GM21528 (cell line): ENCODE results near the gene ZBTB21.

Experiments
- ATAC-seq: cut with Tn5 transposase; IDR thresholded peaks from one replicate; pipeline ENCODE4 v1.9.1; 2021; ENCODE audit warnings: mild to moderate bottlenecking, moderate library complexity; ENCODE audit not compliant: unreplicated experiment, low FRiP score

Gene ZBTB21

DNA sequence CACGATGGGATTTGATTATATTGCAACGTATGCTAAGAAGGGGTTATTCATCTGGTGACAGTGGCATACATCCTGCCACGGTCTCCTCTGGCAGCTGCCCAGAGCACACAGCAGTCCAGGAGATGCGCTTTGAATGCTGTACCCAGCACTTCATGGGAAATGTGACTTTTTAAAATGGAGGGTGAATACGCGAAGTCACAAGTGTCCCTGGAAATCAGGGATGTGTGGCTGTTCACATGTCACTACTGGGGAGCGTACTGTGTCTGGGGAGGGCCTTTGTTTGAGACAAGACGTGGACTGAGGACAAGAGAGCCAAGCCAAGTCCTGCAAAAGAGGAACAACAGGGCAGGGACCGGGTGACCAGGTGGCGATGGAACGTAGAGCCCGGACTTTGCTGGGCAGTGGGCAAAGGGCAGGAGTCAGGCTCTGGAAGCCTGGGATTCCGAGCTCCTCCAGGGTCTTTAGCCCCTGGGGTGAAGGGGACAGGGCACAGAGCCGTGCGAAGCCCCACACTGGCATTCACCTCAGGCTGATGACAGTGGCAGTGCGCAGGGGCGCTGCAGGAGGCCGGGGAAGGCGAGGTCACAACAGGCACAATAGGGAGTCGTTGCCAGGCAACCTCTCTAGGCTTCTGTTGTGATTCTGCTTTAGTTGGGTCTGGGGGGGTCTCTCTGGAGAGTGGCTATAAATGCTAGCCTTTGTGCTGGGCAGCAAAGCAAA lies 11.4 kb upstream of the ZBTB21 start:
- ATAC-seq, result no peak

DNA sequence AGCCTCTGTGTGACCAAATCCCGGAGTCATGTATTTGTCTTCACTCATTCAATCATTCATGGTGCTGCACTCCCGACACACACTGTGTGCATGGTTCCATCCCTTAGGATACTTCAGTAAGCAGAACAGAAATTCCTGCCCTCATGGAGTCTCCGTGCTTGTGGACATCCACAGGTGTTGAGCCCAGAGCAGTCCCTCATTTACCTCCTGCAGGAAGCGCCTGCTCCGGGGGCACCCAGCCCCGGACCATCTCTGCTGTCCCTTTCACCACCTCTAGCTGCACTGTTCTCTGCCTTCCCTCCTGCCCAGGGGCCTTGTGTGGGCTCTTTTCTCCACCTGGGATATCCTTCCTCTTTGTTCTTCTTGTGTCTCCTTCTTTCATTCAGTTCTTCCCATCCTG lies 9.5 kb upstream of the ZBTB21 start:
- no peak for ATAC-seq

DNA sequence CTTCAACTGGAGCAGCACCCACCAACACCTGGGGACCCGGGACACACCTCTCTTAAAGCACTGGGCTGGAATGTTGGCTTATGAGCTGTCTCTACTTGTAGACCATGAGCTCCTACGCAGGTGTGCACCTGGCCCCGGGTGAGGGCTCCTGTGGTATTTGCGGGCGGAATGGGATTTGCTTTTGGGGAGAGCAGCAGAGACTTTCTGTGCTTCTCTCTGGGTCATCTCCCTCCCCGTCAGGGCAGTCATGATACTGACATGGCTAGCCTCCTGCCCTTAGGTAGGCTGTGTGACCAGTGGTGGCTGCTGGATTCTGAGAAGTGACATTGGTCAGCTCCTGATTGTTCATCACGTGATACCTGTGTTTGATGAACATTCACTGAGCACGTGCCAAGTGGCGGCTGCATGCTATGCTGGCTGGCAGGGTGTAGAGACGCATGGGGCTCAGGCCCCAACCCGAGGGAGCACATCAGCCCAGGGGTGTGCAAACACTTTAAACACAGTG lies 9.0 kb upstream of the ZBTB21 start:
- no peak for ATAC-seq

DNA sequence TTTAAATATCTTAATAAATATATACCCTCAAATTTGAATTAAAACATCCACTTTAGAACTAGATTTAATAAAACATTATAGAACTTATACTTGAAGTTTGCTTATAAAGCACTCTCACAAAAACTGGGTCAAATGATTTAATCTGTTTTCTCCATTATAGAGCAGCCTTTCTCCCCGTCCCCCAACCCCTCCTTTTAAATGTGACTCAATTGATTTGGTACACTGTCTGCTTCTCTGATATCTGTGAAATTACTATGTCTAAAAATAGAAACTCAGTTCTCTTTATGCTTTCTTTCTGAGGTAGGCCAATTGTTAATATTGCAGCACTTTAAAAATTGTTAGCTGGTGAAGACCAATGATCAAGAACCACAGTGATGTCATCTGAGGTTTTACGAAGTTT lies 6.9 kb upstream of the ZBTB21 start:
- ATAC-seq, result no peak

DNA sequence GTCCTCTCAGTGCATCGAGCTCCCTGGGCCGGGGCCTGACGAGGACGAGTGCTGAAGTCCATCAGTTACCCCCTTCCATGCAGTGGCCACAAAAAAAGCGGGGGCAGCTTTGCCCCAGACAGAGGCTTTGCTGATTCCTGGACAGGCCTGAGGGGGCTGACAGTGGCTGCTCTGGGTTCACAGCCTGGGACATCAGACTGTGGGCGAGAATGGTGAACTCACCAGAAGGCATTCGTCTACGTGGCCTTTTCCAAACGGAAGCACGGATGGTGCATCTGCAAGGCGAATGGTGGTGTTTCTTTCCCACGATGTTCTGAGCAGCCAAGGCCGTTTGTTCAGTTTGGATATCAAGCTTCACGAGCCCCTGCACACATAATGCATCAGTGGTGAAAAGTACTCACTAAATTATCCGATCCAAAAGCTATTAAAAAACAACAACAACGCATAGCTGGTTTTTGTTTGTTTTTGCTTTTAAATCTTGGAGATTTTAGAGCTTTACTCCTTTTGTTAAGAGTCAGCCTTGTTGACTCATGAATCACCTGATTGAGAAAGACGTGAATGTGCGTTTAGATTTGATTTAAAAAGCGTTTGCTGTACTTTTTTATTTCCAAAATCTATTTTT lies 6.3 kb upstream of the ZBTB21 start:
- ATAC-seq, result no peak

DNA sequence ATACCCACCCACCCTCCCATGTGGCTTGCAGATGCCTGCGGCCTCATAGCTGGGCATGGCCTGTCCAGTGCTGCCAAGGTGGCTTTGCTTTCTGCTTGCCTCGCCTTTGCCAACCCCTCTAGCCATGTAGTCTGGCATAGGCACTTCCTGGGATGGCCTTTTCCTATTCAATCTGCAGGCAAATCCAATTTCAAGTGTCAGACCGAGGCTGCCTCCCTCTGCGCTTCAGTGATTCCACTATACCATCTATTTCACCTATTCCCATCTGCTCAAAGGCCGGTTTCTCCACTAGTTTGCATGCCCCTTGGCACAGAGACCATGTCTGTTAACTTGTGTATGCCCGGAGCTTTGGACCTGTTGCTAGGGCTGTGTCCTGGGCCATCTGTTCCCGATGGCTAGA lies 3.8 kb upstream of the ZBTB21 start:
- ATAC-seq, result no peak

DNA sequence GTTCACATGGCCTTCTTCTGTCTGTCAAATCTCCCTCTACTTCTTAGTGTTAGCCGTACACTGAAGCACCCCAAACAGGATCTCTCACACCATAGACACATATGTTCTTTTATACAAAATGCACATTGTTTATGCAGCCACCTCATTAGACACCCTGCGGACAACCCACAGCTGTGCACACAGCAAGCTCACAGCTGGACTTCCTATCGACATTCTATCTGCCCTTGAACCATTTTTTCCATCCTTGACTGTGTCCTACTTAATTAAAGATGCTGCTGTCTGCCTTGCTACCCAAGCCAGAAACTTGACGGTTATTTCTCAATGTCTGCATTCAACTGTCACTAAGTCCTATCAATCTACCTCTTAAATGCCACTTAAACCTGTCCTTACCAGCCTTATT lies 3.2 kb upstream of the ZBTB21 start:
- no peak for ATAC-seq

DNA sequence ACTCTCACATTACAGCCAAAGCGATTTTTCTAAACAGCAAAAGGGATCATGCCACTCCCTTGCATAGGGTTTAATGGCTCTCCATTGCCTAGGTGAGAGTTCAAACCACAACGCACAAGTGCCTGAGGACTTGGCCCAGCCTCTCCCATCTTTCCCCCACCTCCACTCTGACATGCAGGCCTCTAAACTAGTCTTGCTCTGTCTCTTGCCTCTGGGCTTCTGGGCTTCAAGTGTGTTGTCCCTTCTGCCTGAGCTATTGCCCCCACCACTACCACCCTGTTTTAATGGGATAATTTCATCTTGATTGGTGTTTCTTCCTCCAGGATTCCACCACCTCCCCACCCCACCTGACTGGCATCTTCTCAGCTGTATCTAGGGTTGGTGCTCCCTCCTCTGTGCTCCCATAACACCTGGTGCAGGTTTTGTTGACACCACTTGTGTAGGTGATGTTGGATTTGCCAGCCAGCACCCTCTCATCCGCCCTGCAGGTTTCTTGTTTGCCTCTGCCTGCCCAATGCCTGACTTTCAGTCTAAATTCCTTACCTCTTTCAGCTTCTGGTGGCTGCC lies 2.7 kb upstream of the ZBTB21 start:
- no peak for ATAC-seq

DNA sequence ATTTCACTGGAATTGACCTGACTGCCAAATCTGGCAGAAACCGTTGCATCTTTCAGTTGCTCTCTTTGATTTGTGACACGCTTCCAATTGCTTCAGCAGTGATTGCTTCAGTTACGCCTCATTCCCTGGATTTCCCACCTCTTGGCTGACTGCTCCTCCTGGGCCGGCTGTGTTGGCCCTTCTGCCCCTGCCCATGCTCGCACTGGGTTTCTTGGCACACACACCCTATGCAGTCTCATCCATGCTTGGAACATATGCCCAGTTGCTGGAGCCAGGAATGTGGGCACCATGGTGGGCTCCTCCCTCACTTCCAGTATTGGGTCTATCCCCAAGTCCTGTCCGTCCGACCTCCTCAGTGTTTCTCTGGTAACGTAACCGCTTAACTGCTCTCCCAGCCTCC lies 2.2 kb upstream of the ZBTB21 start:
- ATAC-seq, result no peak

DNA sequence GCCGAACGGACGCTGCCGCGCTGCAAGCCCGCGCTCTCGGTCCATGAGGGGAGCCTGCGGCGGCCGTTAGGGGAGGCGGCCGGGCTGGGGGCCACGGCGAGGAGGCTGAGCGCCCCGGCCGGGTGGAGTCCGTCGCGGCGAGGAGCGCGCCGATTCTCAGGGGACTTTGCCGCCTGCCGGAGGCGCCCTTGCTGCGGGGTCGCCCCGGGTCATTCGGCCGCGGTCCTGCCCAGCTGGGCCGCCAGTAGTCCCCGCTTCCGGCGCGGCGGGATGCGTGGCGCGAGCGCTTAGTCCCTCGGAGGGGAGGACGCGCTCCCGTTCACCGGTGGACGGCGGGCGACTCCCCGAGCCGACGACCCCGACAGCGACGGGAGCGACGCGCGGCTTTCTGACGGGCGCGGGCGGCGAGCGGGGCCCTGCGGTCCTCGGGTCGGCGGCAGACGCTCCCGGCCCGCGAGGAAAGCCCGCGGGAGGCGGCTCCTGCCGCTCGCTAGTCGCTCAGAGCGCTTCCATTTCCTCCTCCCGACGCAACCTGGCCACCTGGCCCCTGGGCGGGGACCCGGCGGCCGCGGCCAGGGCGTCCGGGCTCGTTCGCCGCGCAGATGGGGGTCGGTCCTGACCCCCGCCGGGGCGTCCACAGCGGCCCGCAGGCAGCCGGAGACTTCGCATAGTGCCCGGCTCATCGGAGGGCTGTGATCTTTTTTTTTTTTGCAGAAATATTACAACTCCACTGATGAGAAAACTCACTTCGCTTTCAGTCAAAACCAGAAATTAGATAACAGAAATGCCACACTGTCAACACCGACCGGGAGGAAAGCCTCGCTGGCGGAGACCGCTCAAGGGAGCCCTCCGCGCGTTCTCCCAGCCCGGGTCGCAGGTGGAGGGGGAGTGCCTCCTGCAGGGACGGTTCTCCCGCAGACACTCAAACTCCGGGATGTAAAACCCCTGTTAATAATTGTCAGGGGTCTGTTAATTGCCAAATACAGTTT lies 641 bp upstream of the ZBTB21 start:
- peak; percentile 19 for ATAC-seq

DNA sequence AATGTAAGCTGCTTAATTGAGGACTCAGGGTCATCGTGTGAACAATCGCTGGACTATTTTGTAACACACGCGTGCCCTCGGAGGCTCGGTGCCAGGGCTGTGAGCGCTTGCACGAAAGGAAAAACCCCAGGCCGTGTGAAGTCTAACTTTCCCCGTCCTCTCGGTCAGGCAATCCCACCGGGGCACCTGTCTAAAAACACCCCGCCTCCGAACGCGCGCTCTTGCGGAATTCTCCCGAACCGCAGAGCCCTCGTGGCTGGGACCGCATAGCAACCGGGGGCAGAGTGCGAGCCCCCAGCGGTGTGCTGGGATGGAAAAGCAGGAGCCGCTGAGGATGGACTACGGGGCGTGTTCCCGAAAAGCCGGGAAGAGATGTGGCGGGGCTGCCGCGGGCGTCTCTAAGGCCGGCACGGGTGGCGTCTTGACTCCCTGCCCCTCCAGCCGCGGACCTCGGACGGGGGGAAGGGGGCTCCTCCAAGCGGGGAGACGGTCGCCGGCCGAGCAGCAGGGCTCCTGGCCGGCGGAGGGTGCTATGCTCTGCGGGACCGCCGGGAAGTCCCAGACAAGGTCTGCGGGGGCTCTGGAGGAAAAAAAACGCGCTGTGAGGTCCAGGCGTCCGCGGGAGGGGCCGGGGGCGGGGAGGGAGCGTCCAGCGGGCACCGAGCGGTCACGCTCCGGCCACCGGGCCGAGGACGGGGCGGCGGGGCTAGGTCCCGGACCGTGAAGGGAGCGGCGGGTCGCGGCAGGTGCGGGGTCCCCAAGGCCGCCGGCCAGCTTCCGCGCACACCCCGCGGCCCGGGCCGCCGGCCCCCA lies 936 bp downstream of the ZBTB21 start:
- peak; percentile 22 for ATAC-seq

DNA sequence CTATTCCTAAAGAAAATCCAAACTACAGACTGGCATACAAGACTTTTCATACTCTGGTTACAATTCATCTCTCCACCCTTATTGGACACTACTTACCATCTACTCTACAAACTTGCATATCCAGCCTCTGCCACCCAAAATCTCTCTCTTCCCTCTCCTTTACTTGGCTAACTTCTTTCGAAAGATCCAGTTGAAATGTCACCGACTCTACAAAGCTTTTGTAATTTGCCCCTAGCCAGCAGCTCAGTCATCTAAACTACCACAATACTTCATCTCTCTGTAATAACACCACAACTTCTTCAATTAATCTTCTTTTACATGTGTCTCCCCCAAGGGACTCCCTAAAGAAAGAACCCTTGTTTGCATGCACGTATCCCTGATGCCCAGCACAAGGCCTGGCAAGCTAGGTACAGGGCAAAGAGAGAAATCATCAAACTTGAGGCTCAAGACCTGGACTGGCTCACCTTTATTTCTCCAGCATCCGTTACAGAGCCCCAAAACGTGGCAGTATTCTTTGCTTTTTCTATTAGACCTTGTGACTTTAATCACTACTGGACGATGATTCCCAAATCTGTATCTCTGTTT lies 2.7 kb downstream of the ZBTB21 start:
- ATAC-seq, result no peak

DNA sequence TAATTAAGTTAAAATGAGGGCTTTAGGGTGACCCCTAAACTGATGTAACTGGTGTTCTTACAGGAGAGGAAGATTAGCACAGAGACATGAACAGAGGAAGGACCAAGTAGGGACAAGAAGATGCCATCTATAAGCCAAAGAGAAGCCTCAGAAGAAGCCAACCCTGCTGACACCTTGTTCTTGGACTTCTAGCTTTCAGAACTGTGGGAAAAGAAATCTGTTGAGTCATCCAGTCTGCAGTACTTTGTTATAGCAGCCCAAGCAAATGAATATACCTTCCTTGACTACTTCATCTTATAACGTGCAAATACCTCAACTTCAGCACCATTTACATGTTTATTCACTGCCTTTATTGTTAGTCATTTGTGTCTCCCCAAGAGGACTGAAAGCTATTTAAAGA lies 3.4 kb downstream of the ZBTB21 start:
- ATAC-seq, result no peak

DNA sequence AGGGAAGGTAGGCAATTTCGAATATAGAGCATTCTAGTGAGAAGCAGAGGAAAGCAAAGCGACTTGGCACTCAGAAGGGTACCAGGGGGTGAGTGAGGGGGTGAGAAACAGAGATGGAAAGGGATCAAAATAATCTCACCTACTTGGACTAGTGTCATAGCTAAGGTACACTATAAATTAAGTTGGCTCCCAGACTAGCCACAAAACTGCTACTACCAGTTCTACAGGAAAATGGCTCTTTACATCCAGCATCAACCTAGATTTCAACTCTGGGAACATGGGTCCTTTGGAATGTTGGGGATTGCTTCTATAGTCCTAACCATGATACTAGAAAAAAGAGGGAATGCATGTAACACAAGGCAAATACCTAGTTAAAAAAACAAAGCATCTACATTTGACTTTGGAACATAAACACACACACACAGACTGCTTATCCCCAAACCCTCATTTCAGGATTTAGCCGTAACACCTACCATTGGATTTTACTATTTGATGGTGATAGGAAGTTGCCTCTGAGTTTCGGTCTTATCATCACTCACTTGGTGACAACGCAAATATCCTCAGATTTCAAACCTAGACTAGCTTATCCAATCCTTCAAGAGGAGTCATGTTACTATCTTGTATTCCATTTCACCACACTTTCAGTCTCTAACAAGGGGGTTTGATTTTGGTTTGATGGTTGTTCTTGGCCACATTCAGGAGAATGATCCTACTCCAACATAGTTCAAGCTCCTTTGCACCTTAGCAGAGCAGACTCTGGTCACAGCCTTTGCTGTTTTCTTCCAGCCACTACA lies 5.6 kb downstream of the ZBTB21 start:
- ATAC-seq, result no peak

DNA sequence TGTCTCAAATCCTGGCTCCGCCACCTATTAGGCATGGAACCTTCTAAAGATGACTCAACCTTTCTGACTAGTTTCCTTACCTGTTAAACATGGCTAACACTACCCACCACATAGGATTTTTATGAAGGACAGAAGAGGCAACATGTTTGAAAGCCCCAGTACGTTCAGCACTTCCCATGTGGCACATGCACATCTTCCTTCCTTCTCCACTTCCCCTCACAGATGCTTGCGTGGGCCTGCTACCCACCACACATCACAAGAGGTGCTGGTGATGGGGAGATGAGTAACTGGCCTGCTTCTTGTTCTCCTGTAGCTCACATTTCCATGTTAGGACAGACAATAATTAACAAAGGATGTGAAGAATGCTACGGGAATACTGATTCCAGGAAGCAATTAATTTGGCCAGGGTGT lies 7.1 kb downstream of the ZBTB21 start:
- no peak for ATAC-seq

DNA sequence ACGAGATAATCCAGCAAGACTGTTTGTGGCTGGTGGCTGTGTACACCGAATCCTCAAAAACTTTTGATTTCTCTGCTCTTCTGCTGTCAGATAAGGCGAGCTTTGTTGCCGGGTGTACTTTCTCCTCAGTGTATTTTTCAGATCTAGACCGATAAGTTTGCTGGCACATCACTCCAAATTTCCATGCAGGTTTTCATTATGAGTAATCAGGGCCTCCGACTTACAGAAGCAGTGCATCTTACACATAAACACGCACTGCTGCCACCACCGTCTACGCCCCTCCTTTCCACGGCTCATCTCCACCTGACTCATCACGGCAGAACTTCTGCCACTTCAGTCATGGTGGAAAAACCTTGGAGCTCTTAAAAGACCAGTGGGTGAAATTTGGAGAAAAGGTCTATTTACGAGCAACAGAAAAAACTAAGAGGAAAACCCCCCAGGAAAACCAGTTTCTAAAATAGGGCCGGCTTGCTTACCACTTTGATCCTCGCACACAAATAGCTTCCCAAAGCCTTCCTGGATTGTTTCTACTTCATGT lies 7.7 kb downstream of the ZBTB21 start:
- peak; percentile 60 for ATAC-seq

DNA sequence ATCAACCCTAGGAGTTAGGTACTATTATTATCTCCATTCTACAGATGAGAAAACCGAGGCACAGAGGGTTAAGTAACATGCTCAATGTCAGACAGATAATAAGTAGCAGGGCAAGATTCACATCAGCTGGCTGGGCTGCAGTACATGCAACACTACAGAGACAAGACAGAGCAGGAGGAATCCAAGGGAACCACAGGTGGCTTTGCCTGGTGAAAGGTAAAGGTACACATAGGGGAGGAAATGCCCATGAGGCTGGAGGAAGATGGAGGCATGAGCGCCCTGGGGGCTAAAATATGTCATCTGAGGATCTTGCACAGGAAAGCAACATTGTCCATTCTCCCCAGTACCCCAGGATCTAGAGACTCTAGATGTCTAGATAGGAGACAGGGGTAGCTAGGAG lies 8.4 kb downstream of the ZBTB21 start:
- ATAC-seq, result no peak

DNA sequence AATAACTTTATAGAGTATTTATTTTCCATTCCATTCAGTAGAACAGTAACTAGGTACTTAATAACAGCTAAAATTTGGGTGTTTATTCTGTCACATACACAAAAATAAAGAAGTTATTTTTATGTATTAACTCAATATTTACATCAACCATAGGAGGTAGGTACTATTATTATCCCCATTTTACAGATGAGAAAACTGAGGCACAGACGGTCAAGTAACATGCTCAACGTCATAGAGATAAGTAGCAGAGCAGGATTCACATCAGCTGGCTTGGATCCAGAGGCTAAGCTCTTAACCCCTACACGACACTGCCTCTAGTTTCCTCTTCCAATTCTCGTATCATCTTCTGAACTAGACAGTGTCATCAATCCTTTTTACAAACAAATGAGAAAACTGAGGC lies 9.3 kb downstream of the ZBTB21 start:
- no peak for ATAC-seq

DNA sequence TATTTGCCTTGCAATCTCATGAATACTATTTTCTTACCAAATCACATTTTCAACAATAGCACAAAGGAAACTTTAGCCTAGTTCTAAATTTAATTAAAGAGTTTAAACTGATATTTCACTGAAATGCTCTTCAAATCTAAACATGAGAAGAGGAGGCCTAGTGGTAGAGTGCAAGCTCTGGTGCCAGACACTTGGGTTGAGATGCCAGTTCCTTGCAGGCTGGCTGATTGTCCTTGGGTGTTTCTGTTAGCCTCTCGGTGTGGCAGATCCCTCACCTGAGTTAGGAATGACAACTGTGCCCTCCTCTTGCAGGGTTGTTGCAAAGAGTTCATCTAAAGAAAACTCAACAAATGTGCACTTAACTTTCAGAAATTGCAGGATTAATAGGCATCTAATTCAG lies 12.5 kb downstream of the ZBTB21 start:
- no peak for ATAC-seq
